Fibroblast of the aortic adventitia (primary cell): ENCODE data around the gene SLC39A7. TPM values are rescaled to one million over a fixed set of nuclear protein-coding genes. Genes with fewer than 3 reads are reported as not detected.

ENCODE experiments used
- DNase-seq: peaks from one replicate; pipeline ENCODE4 v3.0.0-alpha.2; 2010; ENCODE audit warnings: low read depth
- H3K4me3 ChIP-seq: 2 replicates; pipeline ENCODE4 v1.5.1; 2011; ENCODE audit warnings: low read depth, mild to moderate bottlenecking, control low read depth, low read length, moderate library complexity
- total RNA-seq: library from RNA; depleted of rRNA; stranded (reverse); fragments of >200 nt; gene quantifications from 2 replicates; pipeline ENCODE4 v1.2.3, GENCODE V29; 2012; ENCODE audit warnings: low replicate concordance
- TF ChIP-seq, protein P1 (sequence below): IDR thresholded peaks from 2 replicates; pipeline ENCODE4 v1.5.1; 2011; ENCODE audit warnings: mild to moderate bottlenecking, low read length, control low read depth, inconsistent platforms; ENCODE audit not compliant: insufficient read depth

SLC39A7 gene
- total RNA-seq, 1 donor: 71.3 TPM

DNA sequence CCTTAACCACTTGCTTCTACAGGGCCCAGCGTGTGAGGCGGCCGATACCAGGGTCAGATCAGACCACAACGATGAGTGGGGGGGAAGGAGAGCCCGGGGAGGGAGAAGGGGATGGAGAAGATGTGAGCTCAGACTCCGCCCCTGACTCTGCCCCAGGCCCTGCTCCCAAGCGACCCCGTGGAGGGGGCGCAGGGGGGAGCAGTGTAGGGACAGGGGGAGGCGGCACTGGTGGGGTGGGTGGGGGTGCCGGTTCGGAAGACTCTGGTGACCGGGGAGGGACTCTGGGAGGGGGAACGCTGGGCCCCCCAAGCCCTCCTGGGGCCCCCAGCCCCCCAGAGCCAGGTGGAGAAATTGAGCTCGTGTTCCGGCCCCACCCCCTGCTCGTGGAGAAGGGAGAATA lies 10.5 kb downstream of the SLC39A7 start:
- no peak overlapping the region for H3K4me3 ChIP-seq
- DNase-seq: no peak
- TF ChIP-seq, protein P1, sequence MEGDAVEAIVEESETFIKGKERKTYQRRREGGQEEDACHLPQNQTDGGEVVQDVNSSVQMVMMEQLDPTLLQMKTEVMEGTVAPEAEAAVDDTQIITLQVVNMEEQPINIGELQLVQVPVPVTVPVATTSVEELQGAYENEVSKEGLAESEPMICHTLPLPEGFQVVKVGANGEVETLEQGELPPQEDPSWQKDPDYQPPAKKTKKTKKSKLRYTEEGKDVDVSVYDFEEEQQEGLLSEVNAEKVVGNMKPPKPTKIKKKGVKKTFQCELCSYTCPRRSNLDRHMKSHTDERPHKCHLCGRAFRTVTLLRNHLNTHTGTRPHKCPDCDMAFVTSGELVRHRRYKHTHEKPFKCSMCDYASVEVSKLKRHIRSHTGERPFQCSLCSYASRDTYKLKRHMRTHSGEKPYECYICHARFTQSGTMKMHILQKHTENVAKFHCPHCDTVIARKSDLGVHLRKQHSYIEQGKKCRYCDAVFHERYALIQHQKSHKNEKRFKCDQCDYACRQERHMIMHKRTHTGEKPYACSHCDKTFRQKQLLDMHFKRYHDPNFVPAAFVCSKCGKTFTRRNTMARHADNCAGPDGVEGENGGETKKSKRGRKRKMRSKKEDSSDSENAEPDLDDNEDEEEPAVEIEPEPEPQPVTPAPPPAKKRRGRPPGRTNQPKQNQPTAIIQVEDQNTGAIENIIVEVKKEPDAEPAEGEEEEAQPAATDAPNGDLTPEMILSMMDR: no peak

DNA sequence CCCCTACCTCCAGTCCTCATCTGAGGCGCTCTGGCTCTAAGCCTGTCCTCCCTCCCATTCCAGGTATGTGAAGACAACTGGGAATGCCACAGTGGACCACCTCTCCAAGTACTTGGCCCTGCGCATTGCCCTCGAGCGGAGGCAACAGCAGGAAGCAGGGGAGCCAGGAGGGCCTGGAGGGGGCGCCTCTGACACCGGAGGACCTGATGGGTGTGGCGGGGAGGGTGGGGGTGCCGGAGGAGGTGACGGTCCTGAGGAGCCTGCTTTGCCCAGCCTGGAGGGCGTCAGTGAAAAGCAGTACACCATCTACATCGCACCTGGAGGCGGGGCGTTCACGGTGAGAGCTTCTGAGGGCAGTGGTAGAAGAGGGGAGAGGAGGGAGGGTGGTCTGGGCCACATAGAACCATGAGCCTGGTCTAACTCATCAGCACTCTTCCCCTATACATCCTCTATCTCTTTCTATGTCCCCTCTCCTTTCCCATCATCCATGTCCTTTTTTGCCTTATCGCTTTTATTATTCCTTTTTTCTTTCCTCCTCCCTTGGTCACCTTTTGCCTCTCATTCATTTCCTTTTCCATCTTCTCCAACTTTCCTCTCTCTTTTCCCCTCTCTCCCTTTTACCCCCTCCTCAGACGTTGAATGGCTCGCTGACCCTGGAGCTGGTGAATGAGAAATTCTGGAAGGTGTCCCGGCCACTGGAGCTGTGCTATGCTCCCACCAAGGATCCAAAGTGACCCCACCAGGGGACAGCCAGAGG lies 11.2 kb downstream of the SLC39A7 start:
- no peak overlapping the region for H3K4me3 ChIP-seq
- TF ChIP-seq, protein P1: no peak
- no peak for DNase-seq

DNA sequence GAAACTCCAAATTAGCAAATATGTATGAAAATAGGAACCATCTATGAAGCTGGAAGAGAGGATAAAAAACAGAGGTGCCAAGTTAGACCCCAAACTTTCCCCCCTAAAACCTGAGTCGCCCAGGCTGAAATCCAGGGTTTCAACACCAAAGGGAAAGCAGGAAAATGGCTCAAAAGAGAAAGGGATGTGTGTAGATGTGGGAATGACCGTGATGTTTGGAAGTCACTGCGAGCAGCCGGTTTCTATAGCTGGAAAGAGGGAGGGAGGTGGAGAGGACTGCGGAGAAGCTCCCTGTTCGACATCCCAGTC lies 12.1 kb downstream of the SLC39A7 start:
- H3K4me3 ChIP-seq: peak overlapping the region; percentile 69
- TF ChIP-seq, protein P1: no peak
- DNase-seq: no peak

DNA sequence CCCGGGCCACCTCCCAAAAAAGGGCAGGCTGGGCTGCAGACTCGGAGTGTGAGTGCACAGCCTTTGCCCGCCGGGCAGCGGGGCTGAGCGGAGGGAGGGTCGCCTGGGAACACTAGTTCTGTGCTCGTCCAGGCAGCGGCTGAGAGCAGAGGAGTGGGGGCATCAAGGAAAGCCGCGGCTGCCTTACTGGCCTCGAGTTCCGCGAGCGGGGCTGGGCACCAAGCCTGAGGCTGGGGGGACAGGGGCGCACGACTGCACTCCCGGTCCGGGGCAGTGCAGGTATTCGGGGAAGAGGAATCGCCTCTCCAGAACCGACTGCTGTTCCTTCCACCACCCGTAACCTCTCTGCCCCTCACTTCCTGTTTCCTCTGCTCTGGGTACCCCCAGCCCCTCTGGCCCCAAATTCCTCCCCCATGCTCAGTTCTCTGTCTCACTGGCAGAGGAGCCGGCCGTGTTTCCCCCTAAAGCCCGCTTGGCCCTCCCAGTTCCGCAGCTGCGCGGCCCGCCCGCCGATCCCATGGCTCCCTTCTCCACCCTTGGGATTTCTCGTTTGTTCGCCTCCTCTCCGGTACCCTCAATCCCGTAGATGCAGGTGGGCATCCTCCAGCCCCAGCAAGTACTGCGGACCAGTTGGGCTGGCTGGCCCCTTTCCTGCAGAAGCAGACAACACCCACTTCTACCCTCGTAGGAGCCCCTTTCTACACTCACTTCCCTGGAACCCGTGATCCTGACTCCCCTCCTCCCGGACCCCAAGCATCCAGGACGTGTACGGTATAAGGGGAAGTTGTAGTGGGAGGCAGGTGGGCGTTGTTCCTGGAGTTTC lies 12.7 kb downstream of the SLC39A7 start:
- no peak for DNase-seq
- peak overlapping the region; percentile 69 for H3K4me3 ChIP-seq

DNA sequence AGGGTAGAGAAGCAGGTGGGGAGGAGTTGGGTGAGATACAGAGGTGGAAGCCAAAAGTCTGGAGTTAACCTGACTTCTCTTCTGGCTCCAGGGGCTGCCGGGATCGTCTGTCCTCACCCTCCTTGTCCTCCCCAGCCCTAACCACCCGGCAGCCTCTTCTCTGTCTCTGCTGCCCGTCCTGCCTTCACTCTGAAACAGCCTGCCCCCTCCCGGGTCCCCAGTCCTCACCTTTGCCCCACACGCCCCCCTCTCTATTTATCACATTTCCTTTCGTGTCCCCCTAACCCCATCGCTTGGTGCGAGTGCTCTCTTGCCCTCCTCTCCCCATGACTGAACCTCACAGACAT lies 13.3 kb downstream of the SLC39A7 start:
- TF ChIP-seq, protein P1: no peak
- no peak for DNase-seq
- H3K4me3 ChIP-seq: peak overlapping the region; percentile 69

More for the DNA sequence above, 12.7 kb downstream of the SLC39A7 start:
- TF ChIP-seq, protein P1: no peak

DNA sequence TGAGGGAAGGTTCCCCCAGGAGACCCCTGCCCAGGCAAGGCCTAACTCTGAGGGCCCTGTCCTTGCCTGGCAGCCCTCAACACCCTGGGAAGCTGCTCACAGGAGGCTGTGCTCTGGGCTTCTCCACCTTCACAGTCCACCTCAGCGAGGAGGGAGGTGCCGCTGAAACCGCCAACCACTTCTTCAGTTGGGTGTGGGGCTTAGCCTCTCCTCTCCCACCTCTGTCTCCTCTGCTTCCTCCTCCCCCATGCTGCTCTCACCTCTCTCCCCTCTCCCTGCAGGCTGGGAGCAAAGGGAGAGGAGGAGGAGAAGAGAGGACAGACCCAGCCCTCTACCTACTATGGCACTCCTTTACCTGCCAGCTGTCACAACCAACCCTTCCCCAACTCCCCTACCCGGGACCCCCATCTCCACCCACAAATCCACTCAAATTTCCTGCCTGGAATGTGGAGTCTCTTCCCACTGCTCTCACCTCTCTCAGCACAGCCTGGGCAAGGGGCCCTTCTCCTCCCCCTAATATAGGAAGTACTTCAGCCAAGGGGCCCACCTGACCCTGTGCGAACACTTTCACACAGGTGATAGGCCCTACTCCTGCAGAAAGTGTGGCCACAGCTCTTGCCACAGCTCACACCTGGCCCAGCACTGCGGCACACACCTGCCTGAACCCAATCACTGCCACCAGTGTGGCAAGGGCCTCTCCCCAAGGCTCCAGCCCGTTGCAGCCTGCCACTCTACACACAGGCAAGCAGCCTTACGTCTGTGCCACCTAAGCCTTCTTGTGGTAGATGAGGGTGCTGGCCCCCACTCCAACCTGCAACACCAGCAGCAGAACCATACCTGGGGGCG lies 14.8 kb downstream of the SLC39A7 start:
- no peak for DNase-seq
- no peak overlapping the region for H3K4me3 ChIP-seq
- TF ChIP-seq, protein P1: no peak
